ENCODE data around the gene SPRING1. TPM values are rescaled to one million over a fixed set of nuclear protein-coding genes. Genes with fewer than 3 reads are reported as not detected.

SPRING1 gene
- total RNA-seq, 1 experiment from 2014 or later: 44.2 TPM

DNA sequence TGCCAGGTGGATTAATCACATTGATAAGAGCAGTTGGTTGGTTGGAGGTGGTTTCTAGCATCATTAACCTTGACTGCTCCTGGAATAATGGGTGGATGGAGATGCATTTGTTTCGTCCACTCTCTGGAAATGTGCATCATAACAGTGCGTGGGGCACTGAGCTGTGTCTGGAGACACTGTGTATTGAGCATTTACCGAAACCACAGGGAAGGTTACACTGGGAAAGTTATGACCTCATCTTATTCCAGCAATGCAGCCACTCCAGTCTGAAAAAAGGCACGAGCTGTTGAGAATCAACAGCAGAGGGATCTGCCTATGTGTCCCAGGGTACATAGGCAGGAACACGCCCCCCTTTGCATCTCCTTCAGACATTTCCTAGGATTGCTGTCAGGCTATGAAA is 27.4 kb upstream of the SPRING1 start:
- no peak overlapping the region for H3K4me3 Mint-ChIP-seq
- no peak overlapping the region for H3K27ac Mint-ChIP-seq
- H4K91ac ChIP-seq (ENCODE audit: insufficient read length, low read depth, low read length): no peak overlapping the region

More for the DNA sequence above, 27.4 kb upstream of the SPRING1 start:
- Histone ChIP-seq H2AFZ (ENCODE audit: low read length) (no peak overlapping the region), H3K27me3 (ENCODE audit: insufficient read depth, low read length) (no peaks in the 10 kb centered on the region), H3K4ac (ENCODE audit: low read depth, low read length) (no peak overlapping the region), H3K23ac (ENCODE audit: insufficient read length, low read depth, low read length) (no peak overlapping the region), H2BK5ac (ENCODE audit: insufficient read length, low read length) (no peak overlapping the region), H3K23me2 (ENCODE audit: insufficient read length, low read depth, low read length, poor library complexity, severe bottlenecking) (no peaks in the 10 kb centered on the region), H4K8ac (replicated peaks; ENCODE audit: insufficient read length, low read depth, low read length) (no peak overlapping the region), H2BK15ac (ENCODE audit: low read depth, low read length) (no peak overlapping the region), H4K20me1 (ENCODE audit: control insufficient read depth, insufficient read depth, insufficient read length) (no peaks in the 10 kb centered on the region), H2AK5ac (ENCODE audit: insufficient read length, low read length) (no peak overlapping the region), H3K27ac (ENCODE audit: insufficient read length, low read depth, low read length) (no peak overlapping the region), H3K9ac (ENCODE audit: extremely low read depth, insufficient read length, low read length) (no peak overlapping the region), H2BK120ac (ENCODE audit: low read depth, low read length, poor library complexity, severe bottlenecking) (no peak overlapping the region), H2BK20ac (ENCODE audit: low read depth, low read length, poor library complexity, severe bottlenecking) (no peak overlapping the region), H3K56ac (ENCODE audit: insufficient read length, low read depth, low read length) (no peak overlapping the region), H3K4me2 (ENCODE audit: insufficient read depth, insufficient read length, low read length) (no peak overlapping the region), H3K14ac (ENCODE audit: insufficient read depth, low read length) (no peak overlapping the region), H3K18ac (ENCODE audit: insufficient read length, low read depth, low read length) (no peak overlapping the region), H3K79me2 (ENCODE audit: insufficient read depth, low read length) (no peaks in the 10 kb centered on the region), H3K9me3 (ENCODE audit: control insufficient read depth, low read depth, low read length) (no peaks in the 10 kb centered on the region), H3T11ph (ENCODE audit: low read length) (no peak overlapping the region), H4K5ac (ENCODE audit: insufficient read length, low read depth, low read length) (no peak overlapping the region), H3K4me1 (ENCODE audit: insufficient read depth, low read length) (no peaks in the 10 kb centered on the region), H2BK12ac (ENCODE audit: insufficient read length, low read depth, low read length) (no peak overlapping the region), H3K79me1 (ENCODE audit: insufficient read depth, low read depth, low read length, poor library complexity, severe bottlenecking) (peaks cover 3% of the 10 kb centered on the region)
- TF ChIP-seq, protein P1, sequence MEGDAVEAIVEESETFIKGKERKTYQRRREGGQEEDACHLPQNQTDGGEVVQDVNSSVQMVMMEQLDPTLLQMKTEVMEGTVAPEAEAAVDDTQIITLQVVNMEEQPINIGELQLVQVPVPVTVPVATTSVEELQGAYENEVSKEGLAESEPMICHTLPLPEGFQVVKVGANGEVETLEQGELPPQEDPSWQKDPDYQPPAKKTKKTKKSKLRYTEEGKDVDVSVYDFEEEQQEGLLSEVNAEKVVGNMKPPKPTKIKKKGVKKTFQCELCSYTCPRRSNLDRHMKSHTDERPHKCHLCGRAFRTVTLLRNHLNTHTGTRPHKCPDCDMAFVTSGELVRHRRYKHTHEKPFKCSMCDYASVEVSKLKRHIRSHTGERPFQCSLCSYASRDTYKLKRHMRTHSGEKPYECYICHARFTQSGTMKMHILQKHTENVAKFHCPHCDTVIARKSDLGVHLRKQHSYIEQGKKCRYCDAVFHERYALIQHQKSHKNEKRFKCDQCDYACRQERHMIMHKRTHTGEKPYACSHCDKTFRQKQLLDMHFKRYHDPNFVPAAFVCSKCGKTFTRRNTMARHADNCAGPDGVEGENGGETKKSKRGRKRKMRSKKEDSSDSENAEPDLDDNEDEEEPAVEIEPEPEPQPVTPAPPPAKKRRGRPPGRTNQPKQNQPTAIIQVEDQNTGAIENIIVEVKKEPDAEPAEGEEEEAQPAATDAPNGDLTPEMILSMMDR (conservative IDR thresholded peaks at IDR 0.05): no peak
- WGBS (ENCODE audit: extremely low coverage, insufficient read length, low lambda C conversion rate): no CpG with 5 or more reads among the region's 5 CpGs
- no peaks in the 10 kb centered on the region; a peak in 1 of 5 replicates for H3K9me3 Mint-ChIP-seq
- no peak for DNase-seq
- H3K36me3 Mint-ChIP-seq (ENCODE audit: insufficient read depth in 1 of 3, low read depth in 3 of 3): peaks cover 12 to 51% (median 33%) of the 10 kb centered on the region in 3 experiments
- H3K27me3 Mint-ChIP-seq (ENCODE audit: low read depth): no peaks in the 10 kb centered on the region
- peaks cover 0 to 8% of the 10 kb centered on the region in 2 experiments; a peak in 2 of 4 replicates for H3K4me1 Mint-ChIP-seq
